Stomach (tissue), 4 donors: ENCODE results near the gene ATXN10.

Experiments used
- CTCF ChIP-seq, 7 experiments: fragments of 450-650 bp in 4 of 7; fragments of 200-600 bp in 3 of 7; sonication (generic) in 3 of 7; IDR thresholded peaks; one replicate each; pipeline ENCODE4 v1.5.1; 2016 to 2019; ENCODE audit warnings: antibody characterized with exemption in 7 of 7, control low read depth in 2 of 7, mild to moderate bottlenecking in 1 of 7
- POLR2A ChIP-seq, 4 donors: fragments of 450-650 bp; IDR thresholded peaks; one replicate each; pipeline ENCODE4 v1.6.1; 2016; ENCODE audit warnings: antibody characterized with exemption in 4 of 4, control low read depth in 2 of 4, mild to moderate bottlenecking in 1 of 4, moderate library complexity in 1 of 4

GRCh38 chr22:45650721-45651120, 20.9 kb upstream of the ATXN10 start:
- TF ChIP-seq CTCF (IDR thresholded peaks at IDR 0.05) (no peak), POLR2A (IDR thresholded peaks at IDR 0.05) (no peak)
